ENCODE results near the gene CACNA1G.

- no peak for TF ChIP-seq CTCF (IDR thresholded peaks at IDR 0.05; ENCODE audit: low read depth, low read length, missing input control)
- no peak for TF ChIP-seq EGR1 (IDR thresholded peaks at IDR 0.05; ENCODE audit: low read depth in 2 of 2)
- TF ChIP-seq RAD21 (IDR thresholded peaks at IDR 0.05) = no peak
Observed at GRCh38 chr17:50573866-50574611, 13.5 kb downstream of the CACNA1G start.

Data from liver (tissue), 3 donors.